ENCODE data around the gene ZBED4.

The ZBED4 gene

DNA sequence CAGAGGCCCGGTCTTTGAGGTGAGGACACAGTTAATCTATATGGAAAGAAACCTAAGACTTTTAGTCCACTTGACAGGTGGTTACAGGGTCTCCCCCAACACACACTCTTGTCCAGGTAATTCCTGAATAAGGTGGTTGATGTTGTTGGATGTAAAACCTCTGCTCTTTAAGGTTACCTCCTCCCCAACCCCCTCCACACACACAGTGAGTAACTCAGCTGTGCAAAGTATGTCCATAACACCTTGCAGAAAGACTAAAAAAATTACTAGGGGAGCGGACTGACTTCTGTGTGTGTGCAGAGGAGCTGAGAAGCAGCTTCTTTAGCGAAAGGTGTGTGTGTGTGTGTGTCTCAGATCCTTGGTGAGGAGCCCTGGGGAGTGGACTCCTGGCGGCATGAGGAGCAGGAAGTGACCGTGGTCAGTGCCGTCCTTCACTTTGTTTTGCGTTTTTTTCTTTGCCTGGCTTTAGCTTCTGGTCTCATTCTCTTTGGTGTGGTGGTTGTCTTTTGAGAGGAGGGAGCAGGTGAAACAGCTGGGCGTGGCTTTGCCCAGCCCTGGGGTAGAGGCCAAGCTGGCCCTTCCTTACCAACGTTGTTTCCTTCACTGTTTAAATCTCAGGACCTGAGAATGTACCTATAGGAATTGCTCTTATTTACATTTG lies 1.7 kb downstream of the ZBED4 start:
- no peak for DNase-seq

GRCh38 chr22:49856343-49856742 lies 2.7 kb downstream of the ZBED4 start:
- DNase-seq = no peak

- no peak for DNase-seq
Observed at GRCh38 chr22:49856766-49857618, 3.3 kb downstream of the ZBED4 start.

- DNase-seq = no peak
Observed at GRCh38 chr22:49858827-49859226, 5.2 kb downstream of the ZBED4 start.

GRCh38 chr22:49861642-49862495 lies 8.2 kb downstream of the ZBED4 start:
- no peak for DNase-seq

DNA sequence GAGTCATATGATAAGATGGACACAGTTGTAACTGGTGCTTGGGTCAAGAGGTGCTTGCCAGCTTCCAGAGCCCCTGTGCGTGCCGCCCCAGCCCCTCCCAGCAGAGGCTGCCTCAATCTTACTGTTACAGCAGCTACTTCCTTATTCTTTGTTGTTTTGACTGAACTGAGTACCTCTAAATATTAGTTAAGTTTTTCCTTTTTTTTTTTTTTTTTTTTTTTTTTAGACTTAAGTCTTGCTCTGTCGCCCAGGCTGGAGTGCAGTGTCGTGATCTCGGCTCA lies 8.8 kb downstream of the ZBED4 start:
- no peak for DNase-seq

DNA sequence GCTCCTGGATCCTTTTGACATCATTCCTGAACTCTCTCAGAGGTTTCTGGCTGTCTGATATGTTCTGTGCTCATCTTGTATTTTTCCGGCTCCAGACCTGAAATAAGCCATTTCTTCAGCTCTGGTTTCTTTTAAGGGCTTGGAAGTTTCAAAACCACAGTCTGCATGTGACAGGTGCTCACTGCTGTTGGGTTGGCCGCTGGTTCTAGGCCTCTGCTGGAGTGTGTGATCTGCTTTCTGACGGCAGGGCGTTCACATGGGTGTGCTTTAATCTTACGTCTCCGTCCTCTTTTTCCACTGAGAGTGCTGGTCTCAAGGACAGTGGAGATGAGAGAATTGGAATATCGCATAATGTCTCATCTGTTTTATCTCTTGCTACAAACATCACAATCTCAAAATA lies 10.3 kb downstream of the ZBED4 start:
- DNase-seq = no peak

DNA sequence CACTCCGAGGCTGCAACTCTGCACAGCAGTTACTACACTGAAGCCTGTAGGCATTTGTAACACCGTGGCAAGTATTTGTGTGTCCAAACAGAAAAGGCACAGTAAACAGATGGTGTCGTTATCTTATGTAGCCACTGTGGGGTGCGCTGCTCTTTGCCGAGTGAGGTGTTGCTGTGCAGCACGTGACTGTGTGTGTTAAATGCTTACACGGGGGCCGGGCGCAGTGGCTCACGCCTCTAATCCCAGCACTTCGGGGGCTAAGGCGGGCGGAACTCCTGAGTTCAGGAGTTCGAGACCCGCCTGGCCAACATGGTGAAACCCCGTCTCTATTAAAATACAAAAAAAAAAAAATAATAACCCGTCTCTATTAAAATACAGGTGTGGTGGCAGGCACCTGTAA lies 11.5 kb downstream of the ZBED4 start:
- DNase-seq = no peak

GRCh38 chr22:49866134-49866533 lies 12.5 kb downstream of the ZBED4 start:
- no peak for DNase-seq

DNA sequence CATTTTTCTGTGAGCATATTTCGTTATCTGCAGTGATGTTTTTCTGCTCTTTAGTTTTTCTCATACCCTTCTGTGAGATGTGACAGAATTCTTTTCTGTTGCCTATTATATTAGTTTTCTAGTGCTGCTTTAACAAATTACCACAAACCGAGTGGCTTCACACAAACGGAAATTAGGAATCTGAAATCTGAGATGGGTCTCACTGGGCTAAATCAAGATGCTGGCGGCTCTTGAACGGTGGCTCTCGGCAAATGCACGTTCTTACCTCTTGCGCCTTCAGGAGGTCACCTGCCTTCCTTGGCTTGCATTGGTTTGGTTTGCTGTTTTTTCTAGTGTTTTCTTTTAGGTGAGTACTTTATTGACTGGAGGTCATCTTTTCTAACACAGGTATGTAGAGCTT lies 13.0 kb downstream of the ZBED4 start:
- no peak for DNase-seq

DNA sequence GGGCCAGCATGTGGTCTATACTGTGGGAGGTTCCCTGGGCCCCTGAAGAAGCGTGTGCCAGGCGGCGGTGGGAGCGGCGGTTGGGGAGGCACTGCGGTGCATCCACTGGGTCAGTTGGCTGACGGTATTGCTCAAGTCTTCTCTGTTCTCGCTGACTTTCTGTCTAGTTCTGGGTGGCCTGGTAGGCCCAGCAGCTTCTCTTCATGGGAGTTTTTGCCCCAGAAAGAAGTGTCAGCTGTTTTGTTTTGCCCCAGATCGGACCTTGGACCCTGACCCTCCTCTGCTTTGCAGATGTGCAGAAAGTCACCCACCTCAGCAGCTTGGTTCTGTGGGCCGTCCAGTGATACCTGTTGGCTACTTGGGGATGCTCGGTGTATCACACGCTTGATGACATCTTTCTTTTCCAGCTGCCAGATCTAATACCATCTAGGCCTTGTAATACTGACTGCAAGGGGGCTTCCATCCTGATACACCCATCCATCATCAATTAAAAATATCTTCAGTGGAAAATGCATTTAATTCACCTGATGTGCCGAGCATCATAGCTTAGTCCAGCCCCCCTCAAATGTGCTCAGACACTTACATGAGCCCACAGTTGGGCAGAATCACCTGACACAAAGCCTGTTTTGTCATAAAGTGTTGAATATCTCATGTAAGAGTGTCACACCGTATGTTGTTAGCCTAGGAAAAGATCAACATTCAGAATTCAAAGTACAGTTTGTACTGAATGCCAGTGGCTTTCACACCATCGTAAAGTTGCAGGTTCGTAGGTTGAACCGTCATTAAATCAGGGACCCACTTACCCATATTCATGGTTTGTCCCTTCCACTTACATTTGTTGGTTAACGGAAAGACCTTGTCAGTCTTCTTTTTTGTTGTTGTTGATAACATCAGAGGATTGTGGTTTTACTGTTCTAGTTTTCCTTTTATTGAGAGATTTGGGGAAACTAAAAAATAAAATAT lies 13.9 kb downstream of the ZBED4 start:
- DNase-seq = no peak

DNA sequence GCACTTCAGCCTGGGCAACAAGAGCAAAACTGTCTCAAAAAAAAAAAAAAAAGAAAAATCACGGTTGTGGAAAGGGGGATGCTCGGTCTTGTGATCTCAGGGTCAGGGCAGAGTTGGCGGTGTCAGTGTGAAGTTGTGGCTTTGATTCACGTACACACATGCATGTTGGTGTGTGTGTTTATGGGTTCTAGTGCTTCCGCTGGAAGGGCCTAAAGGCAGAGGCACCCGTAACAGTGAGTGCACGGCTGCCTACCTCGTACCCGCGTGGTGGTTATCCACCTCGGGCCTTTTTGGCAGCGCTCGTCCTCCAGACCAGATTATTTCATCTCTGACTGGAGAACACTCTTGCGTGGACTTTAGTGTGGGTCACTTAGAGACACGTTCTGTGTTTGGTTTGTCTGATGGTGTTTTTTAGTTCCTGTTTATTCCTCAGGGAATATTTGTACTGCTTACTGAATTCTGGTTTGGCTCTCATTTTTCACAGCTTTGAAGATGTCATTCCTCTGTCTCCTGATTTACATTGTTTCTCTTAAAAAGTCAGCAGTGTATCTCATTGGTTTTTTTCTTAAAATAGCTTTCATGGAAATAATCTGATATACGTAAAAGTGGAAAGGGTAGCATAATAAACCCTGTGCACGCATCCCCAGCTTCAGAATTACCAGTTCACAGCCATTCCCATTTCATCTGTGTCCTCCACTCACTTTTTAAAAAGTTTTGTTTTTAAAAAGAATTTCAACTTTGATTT lies 15.6 kb downstream of the ZBED4 start:
- DNase-seq = no peak

GRCh38 chr22:49869845-49870712 lies 16.4 kb downstream of the ZBED4 start:
- no peak for DNase-seq

- no peak for DNase-seq
Observed at GRCh38 chr22:49871482-49871881, 17.8 kb downstream of the ZBED4 start.

DNA sequence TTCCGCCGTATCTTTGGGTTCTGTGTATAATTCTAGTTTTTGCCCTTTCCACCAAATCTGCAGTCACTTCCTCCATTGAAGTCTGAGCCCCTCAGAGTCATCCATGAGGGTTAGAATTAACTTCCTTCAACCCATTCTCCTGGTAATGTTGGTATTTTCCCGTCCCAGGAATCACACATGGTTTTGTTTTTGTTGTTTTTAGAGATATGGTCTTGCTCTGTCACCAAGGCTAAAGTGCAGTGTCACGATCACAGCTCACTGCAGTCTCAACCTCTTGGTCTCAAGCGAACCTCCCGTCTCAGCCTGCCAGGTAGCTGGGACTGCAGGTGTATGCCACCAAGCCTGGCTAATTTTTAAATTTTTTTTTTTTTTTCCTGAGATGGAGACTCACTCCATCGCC lies 18.7 kb downstream of the ZBED4 start:
- DNase-seq = no peak

GRCh38 chr22:49873228-49873940 lies 19.7 kb downstream of the ZBED4 start:
- no peak for DNase-seq

DNA sequence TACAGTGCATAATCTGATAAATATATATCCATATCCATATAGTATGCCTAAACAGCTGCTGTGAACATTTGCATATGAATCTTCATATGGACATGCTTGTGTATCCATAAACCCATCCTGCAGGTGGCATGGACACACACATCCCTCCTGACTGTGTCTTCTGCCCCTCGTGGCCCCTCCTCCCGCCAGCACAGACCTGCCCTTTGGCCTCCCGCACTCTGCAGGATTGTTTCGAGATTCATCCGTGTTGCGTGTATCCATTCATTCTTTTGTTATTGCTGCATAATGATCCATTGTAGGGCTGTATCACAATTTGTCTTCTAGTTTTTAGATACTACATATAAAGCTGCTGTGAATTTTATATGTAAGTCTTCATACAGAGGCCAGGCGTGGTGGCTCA lies 24.0 kb downstream of the ZBED4 start:
- no peak for DNase-seq

DNA sequence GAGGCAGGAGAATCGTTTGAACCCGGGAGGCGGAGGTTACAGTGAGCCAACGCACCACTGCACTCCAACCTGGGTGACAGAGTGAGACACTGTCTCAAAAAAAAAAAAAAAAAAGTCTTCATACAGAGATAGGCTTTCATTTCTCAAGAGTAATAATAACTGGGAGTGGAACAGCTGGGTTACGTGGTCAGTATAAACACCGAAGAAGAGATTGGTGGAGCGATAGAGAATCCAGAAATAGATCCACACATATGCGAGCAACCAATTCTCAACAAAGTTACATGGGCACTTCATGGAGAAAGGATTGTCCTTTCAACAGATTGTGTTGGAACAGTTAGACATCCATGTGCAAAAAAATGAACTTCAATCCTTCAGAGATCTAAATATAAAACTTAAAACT lies 24.6 kb downstream of the ZBED4 start:
- no peak for DNase-seq

DNA sequence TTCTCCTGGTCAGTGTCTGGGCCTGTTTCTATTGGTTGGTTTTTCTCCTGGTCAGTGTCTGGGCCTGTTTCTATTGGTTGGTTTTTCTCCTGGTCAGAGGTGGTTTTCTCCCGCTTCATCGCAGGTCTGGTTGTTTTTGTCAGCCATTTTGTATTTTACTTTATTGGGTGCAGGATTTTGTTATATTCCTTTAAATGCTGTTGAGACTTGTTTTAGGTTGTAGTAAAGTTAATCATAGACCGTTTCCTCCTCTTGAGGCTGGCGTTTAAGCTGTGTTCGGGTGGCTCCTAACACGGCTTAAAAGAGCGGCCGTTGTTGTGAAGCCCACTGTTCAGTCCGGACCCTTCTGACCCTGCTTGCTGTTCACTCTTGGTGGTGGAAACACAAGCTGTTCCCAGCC lies 26.2 kb downstream of the ZBED4 start:
- DNase-seq = no peak

GRCh38 chr22:49880281-49880680 lies 26.6 kb downstream of the ZBED4 start:
- DNase-seq = no peak
